Activated T-cell treated with anti-CD3 and anti-CD28 coated beads, Interleukin-2, amount 50 U/mL, for 72 hours (primary cell): ENCODE data around the gene SEC16A. TPM values are rescaled to one million over a fixed set of nuclear protein-coding genes. Genes with fewer than 3 reads are reported as not detected.
A peak's percentile ranks its signal among the peaks of the same experiment; 100 is the strongest.
"Not testable (repeated sequence)": the region's sequence is repeated elsewhere in the genome, so short reads cannot be mapped to it uniquely, and the experiment has no call there.

Experiments used
- ATAC-seq, 2 donors: fragments of 150-1000 bp; cut with Tn5 transposase; replicated peaks in 1 of 2; 2 replicates each; pipeline ENCODE4 v1.10.0; 2021; ENCODE audit warnings: moderate library complexity in 2 of 2, mild to moderate bottlenecking in 1 of 2
- DNase-seq, 2 donors: peaks; one replicate each; pipeline ENCODE4 v3.0.0; 2021 to 2022; ENCODE audit warnings: mixed read lengths in 1 of 2
- H3K27ac Mint-ChIP-seq: one replicate; pipeline ENCODE4 v1.8.0; 2022; ENCODE audit warnings: mild to moderate bottlenecking, moderate library complexity, mixed read lengths
- H3K27me3 Mint-ChIP-seq: one replicate; pipeline ENCODE4 v1.8.0; 2022; ENCODE audit warnings: low read depth, mixed read lengths
- H3K36me3 Mint-ChIP-seq, 2 donors: one replicate each; pipeline ENCODE4 v1.8.0; 2022; ENCODE audit warnings: mixed read lengths in 2 of 2, mild to moderate bottlenecking in 1 of 2; ENCODE audit not compliant: insufficient read depth in 2 of 2
- H3K4me1 Mint-ChIP-seq: one replicate; pipeline ENCODE4 v1.8.0; 2022; ENCODE audit warnings: low read depth, mixed read lengths
- H3K4me3 Mint-ChIP-seq, 2 donors: one replicate each; pipeline ENCODE4 v1.8.0; 2022; ENCODE audit warnings: mild to moderate bottlenecking in 2 of 2, mixed read lengths in 2 of 2, moderate library complexity in 2 of 2
- H3K9me3 Mint-ChIP-seq, 2 donors: one replicate each; pipeline ENCODE4 v1.8.0; 2022; ENCODE audit warnings: mixed read lengths in 2 of 2
- total RNA-seq, 2 donors: library from RNA; stranded (reverse); gene quantifications; one replicate each; pipeline ENCODE4 v1.2.3, GENCODE V29; 2022

Gene SEC16A
- total RNA-seq, 2 donors from 2014 or later, result 69.5 to 74.5 TPM

GRCh38 chr9:136409557-136410455 lies 73.0 kb downstream of the SEC16A start:
- DNase-seq, result peak; percentile 46 to 48
- Mint-ChIP-seq H3K27ac (peak overlapping the region; percentile 82), H3K36me3 (peaks cover 5 to 25% of the 10 kb centered on the region in 2 donors), H3K4me3 (peak overlapping the region; percentile 91 to 94), H3K27me3 (no peaks in the 10 kb centered on the region), H3K9me3 (no peaks in the 10 kb centered on the region), H3K4me1 (peaks cover 72% of the 10 kb centered on the region)
- peak; percentile 27 to 43 for ATAC-seq

- DNase-seq (peak; percentile 25 to 37), ATAC-seq (no peak)
- peak overlapping the region; percentile 41 to 91 for H3K4me3 Mint-ChIP-seq
- peaks cover 5 to 21% of the 10 kb centered on the region in 2 donors for H3K36me3 Mint-ChIP-seq
- H3K4me1 Mint-ChIP-seq, result peaks cover 80% of the 10 kb centered on the region
- no peaks in the 10 kb centered on the region for H3K27me3 Mint-ChIP-seq
- no peak overlapping the region for H3K27ac Mint-ChIP-seq
- no peaks in the 10 kb centered on the region for H3K9me3 Mint-ChIP-seq
These were observed 74.9 kb downstream of the SEC16A start for GRCh38 chr9:136407911-136408310.

- not testable (repeated sequence) for H3K27ac Mint-ChIP-seq
- peaks cover 76% of the 10 kb centered on the region for H3K4me1 Mint-ChIP-seq
These were observed 75.8 kb downstream of the SEC16A start for GRCh38 chr9:136407061-136407460.

GRCh38 chr9:136405904-136406303 lies 76.9 kb downstream of the SEC16A start:
- H3K9me3 Mint-ChIP-seq, H3K4me3 Mint-ChIP-seq, H3K27ac Mint-ChIP-seq, ATAC-seq, H3K27me3 Mint-ChIP-seq, DNase-seq: not testable (repeated sequence)
- Mint-ChIP-seq H3K4me1 (peaks cover 73% of the 10 kb centered on the region), H3K36me3 (peaks cover 4 to 20% of the 10 kb centered on the region in 2 donors)

More at GRCh38 chr9:136407061-136407460, 75.8 kb downstream of the SEC16A start:
- H3K9me3 Mint-ChIP-seq, ATAC-seq, DNase-seq, H3K27me3 Mint-ChIP-seq: not testable (repeated sequence)
- Mint-ChIP-seq H3K4me3 (peak overlapping the region in 1 of 2 donors; percentile 7), H3K36me3 (peaks cover 7 to 22% of the 10 kb centered on the region in 2 donors)

- H3K9me3 Mint-ChIP-seq, result no peaks in the 10 kb centered on the region
- H3K4me1 Mint-ChIP-seq, result peaks cover 75% of the 10 kb centered on the region
- ATAC-seq (no peak), DNase-seq (no peak)
- H3K36me3 Mint-ChIP-seq, result peaks cover 4 to 20% of the 10 kb centered on the region in 2 donors
- H3K27ac Mint-ChIP-seq, result no peak overlapping the region
- H3K27me3 Mint-ChIP-seq, result no peaks in the 10 kb centered on the region
- peak overlapping the region in 1 of 2 donors; percentile 79 for H3K4me3 Mint-ChIP-seq
These were observed 77.4 kb downstream of the SEC16A start for GRCh38 chr9:136405481-136405880.

GRCh38 chr9:136404801-136405136 lies 78.1 kb downstream of the SEC16A start:
- Mint-ChIP-seq H3K27me3 (no peaks in the 10 kb centered on the region), H3K9me3 (no peaks in the 10 kb centered on the region), H3K4me3 (peak overlapping the region; percentile 79 to 87), H3K36me3 (peaks cover 4 to 20% of the 10 kb centered on the region in 2 donors), H3K27ac (peak overlapping the region; percentile 94), H3K4me1 (peaks cover 76% of the 10 kb centered on the region)
- ATAC-seq (no peak), DNase-seq (no peak)

- Mint-ChIP-seq H3K36me3 (peaks cover 4 to 20% of the 10 kb centered on the region in 2 donors), H3K4me3 (peak overlapping the region; percentile 79 to 87), H3K27me3 (no peaks in the 10 kb centered on the region), H3K27ac (peak overlapping the region; percentile 94), H3K9me3 (no peaks in the 10 kb centered on the region), H3K4me1 (peaks cover 72% of the 10 kb centered on the region)
- DNase-seq, result peak; percentile 50 to 54
- peak; percentile 24 to 27 for ATAC-seq
These were observed 78.7 kb downstream of the SEC16A start for GRCh38 chr9:136403915-136404800.

GRCh38 chr9:136403538-136403914 lies 79.3 kb downstream of the SEC16A start:
- ATAC-seq, result peak; percentile 70 to 72
- Mint-ChIP-seq H3K4me1 (peaks cover 72% of the 10 kb centered on the region), H3K4me3 (peak overlapping the region; percentile 79 to 87), H3K27me3 (no peaks in the 10 kb centered on the region), H3K9me3 (no peaks in the 10 kb centered on the region), H3K36me3 (peaks cover 4 to 15% of the 10 kb centered on the region in 2 donors), H3K27ac (peak overlapping the region; percentile 94)
- peak; percentile 74 to 76 for DNase-seq

- DNase-seq (no peak), ATAC-seq (no peak)
- H3K27me3 Mint-ChIP-seq, result no peaks in the 10 kb centered on the region
- no peaks in the 10 kb centered on the region for H3K9me3 Mint-ChIP-seq
- H3K4me1 Mint-ChIP-seq, result peaks cover 64% of the 10 kb centered on the region
- peak overlapping the region; percentile 29 to 36 for H3K4me3 Mint-ChIP-seq
- H3K27ac Mint-ChIP-seq, result peak overlapping the region; percentile 83
- H3K36me3 Mint-ChIP-seq, result peaks cover 2 to 12% of the 10 kb centered on the region in 2 donors
These were observed 80.8 kb downstream of the SEC16A start for GRCh38 chr9:136402067-136402466.

- no peaks in the 10 kb centered on the region for H3K9me3 Mint-ChIP-seq
- no peaks in the 10 kb centered on the region for H3K27me3 Mint-ChIP-seq
- peaks cover 60% of the 10 kb centered on the region for H3K4me1 Mint-ChIP-seq
- no peak for ATAC-seq
- peaks cover 3 to 13% of the 10 kb centered on the region in 2 donors for H3K36me3 Mint-ChIP-seq
- DNase-seq, result no peak
- peak overlapping the region; percentile 34 to 35 for H3K4me3 Mint-ChIP-seq
- peak overlapping the region; percentile 83 for H3K27ac Mint-ChIP-seq
These were observed 81.5 kb downstream of the SEC16A start for GRCh38 chr9:136401173-136401922.

- DNase-seq, result peak; percentile 89 to 95
- H3K27me3 Mint-ChIP-seq, result no peaks in the 10 kb centered on the region
- H3K4me3 Mint-ChIP-seq, result peak within 1 kb of the TSS; percentile 90 to 93
- H3K4me1 Mint-ChIP-seq, result peaks cover 51% of the 10 kb centered on the region
- peak within 1 kb of the TSS; percentile 74 for H3K27ac Mint-ChIP-seq
- peaks cover 4 to 12% of the 10 kb centered on the region in 2 donors for H3K36me3 Mint-ChIP-seq
- ATAC-seq, result peak; percentile 78
- no peaks in the 10 kb centered on the region for H3K9me3 Mint-ChIP-seq
These were observed 82.6 kb downstream of the SEC16A start, which contains the start of gene SNAPC4 for GRCh38 chr9:136400038-136400834. TSS of gene SNAPC4 (minus strand) at chr9:136400170. CDS start at chr9:136398428, 1,742 bp downstream.
